HFF-Myc (cell line): ENCODE measurements around the gene LMTK3.

Source experiments
- DNase-seq: peaks from one replicate; pipeline ENCODE4 v3.0.0-alpha.2; 2011; ENCODE audit warnings: low read depth; ENCODE audit errors: extremely low read depth
- H3K4me3 ChIP-seq: replicated peaks from 2 replicates; pipeline ENCODE4 v1.5.1; 2011; ENCODE audit warnings: low read depth, mild to moderate bottlenecking, control low read depth, low read length
- TF ChIP-seq, protein P1 (sequence below): IDR thresholded peaks from 2 replicates; pipeline ENCODE4 v1.5.1; 2012; ENCODE audit warnings: mild to moderate bottlenecking, low read depth, low read length, control low read depth; ENCODE audit errors: missing control alignments

The LMTK3 gene

DNA sequence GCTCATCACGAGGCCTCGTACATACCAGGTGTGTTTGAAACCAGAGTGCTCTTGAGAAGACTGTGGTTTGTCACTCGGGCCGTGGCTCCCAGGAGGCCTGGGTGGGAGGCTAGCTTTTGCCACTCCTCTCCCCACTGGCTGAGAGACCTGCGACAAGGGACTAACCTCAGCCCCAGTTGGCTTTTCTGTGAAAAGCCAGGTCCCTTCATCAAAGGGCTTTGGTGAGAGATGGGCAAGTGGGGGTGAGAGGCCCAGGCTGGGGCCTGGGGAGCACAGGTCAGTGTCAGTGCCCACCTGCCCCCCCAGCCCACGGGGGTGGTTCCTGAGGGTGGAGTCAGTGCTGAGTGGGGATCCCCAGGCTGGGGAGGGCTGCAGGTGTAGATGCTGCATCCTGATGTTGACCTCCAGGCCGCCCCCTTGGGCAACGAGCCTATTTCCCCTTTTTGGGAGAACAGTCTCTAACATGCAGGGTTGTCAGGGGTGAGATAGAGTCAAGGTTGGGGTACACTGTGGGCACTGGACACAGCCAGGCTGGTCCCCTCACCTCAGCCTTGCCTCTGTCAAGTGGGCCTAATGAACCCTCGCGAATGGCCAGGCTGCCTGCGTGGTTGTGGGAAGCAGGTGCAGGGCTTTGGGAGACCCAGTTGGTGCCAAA, 55.6 kb downstream of the LMTK3 start:
- no peak for DNase-seq
- H3K4me3 ChIP-seq = no peak overlapping the region
- TF ChIP-seq, protein P1, sequence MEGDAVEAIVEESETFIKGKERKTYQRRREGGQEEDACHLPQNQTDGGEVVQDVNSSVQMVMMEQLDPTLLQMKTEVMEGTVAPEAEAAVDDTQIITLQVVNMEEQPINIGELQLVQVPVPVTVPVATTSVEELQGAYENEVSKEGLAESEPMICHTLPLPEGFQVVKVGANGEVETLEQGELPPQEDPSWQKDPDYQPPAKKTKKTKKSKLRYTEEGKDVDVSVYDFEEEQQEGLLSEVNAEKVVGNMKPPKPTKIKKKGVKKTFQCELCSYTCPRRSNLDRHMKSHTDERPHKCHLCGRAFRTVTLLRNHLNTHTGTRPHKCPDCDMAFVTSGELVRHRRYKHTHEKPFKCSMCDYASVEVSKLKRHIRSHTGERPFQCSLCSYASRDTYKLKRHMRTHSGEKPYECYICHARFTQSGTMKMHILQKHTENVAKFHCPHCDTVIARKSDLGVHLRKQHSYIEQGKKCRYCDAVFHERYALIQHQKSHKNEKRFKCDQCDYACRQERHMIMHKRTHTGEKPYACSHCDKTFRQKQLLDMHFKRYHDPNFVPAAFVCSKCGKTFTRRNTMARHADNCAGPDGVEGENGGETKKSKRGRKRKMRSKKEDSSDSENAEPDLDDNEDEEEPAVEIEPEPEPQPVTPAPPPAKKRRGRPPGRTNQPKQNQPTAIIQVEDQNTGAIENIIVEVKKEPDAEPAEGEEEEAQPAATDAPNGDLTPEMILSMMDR = no peak

DNA sequence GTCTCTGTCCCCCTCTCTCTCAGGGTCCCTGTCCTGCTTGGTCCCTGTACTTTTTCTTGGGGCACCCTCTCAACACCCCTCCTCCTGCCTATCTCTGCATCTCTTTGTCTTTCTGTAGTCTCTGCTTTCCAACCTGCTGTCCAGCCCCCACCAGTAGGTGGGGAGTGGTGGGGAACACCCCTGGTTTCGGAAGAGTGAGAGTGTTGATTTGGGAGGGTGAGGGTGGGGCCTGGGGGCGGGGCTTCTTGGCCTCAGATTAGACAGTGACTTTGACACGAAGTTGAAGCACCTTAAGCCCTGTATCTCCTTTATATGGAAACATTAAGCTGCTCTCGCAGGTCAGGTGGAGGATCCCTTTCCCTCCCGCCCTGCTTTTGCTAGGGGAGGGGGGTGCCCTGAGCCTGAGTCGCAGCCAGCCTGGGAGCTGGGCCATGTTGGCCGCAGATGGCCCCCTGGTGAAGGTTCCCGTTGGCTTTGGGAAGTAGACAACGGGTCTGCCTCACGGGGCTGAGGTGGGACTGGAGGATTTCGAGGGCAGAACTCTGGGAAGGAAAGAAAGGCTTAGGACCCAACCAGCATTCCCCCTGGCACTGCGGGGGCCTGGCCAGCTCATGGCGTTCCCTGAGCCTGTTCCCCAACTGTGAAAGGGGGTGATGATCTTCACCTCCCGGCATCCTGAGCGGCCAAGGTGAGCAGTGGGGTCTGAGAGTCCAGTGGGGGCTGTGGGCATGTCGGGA, 56.3 kb downstream of the LMTK3 start, which contains the start of gene KCNJ14:
Gene KCNJ14 (plus strand): TSS at position 404 of the 737 bp plus-strand sequence. CDS start 6,151 bp downstream, outside the sequence.
- no peak for DNase-seq
- TF ChIP-seq, protein P1 = no peak
- no peak within 1 kb of the TSS for H3K4me3 ChIP-seq

DNA sequence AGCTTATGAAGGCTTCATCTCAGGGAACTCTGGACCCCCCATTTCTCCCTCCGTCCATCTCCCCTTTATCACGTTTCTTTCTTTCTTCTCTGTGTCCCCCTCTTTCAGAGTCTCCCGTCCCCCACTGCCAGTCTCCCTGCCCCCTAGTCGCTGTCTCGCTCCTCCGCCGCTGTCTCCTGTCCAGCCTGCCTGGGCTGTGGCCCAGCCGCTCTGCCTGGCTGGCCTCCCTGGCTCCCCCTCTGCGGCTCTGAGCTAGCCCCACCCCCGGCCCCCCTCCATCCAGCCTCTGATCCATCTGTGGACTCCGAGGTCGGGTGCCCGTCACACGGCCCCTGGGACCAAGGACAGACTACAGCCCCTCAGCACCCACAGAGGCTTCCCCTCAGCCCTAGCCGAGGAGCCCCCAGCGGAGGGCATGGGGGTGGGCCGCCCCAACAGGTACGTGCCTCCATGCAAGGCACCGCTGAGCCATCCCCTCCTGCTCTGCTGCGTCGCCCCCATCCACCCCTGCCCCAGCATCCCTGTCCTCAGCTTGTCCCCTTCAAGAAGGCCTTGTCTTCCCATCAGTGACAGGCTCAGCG, 57.4 kb downstream of the LMTK3 start:
- no peak for DNase-seq
- H3K4me3 ChIP-seq = no peak overlapping the region
- TF ChIP-seq, protein P1 = no peak

DNA sequence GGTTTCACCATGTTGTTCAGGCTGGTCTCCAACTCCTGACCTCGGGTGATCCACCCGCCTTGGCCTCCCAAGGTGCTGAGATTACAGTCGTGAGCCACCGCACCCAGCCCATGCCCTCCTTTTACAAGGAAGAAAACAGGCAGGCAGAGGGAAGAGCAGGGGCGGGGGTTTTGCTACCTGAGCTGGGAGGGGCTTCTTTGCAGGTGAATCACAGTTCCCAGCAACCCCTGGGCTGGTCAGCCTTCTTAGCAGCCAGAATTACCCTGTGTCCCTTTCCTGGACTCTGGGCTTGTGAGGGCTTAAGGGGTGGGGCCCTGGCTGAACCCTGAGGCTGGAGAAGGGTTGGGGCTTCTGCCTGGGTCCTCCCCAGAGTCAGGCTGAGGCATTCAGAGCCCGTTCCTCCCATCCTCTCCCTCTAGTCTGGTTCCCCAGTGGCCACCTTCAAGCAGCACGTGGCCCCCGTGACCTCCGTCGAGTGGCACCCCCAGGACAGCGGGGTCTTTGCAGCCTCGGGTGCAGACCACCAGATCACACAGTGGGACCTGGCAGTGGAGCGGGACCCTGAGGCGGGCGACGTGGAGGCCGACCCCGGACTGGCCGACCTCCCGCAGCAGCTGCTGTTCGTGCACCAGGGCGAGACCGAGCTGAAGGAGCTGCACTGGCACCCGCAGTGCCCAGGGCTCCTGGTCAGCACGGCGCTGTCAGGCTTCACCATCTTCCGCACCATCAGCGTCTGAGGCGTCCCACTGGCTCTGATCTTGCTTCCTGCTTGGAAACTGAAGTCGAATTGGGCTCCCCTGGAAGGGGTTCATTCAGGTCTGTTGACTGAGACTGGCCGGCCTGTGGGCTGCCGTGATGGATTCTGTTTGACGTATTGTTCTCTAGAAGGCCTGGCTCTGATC, 59.1 kb downstream of the LMTK3 start:
- no peak overlapping the region for H3K4me3 ChIP-seq
- TF ChIP-seq, protein P1 = no peak
- no peak for DNase-seq

DNA sequence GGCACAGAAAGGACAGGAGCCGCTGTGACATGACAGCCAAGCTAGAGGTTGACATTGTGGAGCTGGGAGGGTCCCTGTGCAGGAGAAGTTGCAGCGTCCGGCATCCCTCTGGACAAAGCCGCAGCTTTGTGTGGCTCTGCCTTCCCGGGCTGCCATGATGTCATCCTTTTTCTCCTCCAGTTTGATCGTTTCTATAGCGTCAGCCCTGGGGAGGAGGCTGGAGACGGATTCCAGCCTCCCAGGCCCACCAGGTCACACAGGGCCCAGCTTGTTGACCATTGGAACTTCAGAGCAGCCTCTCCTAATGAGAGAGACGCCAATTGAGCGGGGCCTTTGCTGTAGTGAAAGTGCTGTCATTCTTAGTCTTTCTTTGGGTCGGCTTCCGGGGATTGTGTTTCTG, 60.0 kb downstream of the LMTK3 start:
- no peak for DNase-seq
- TF ChIP-seq, protein P1 = no peak
- H3K4me3 ChIP-seq = no peak overlapping the region

DNA sequence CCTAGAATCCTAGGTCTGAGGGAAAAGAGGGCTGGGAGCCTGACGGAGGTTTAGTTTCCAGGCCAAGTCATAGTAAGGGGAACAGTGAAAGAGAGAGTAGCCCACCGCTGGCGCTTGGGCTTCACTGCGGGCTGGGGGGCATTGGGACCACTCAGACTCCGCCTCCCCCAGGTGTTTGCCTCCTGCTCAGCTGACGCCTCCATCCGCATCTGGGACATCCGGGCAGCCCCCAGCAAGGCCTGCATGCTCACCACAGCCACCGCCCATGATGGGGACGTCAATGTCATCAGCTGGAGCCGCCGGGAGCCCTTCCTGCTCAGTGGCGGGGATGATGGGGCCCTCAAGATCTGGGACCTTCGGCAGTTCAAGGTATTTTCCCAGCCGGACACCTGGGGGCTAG, 60.8 kb downstream of the LMTK3 start:
- no peak for DNase-seq
- TF ChIP-seq, protein P1 = no peak
- no peak overlapping the region for H3K4me3 ChIP-seq
